Mucosa of rectum (tissue), 2 donors: ENCODE measurements around the gene SERPINF2.
"Not testable (repeated sequence)": the region's sequence is repeated elsewhere in the genome, so short reads cannot be mapped to it uniquely, and the experiment has no call there.

Experiments
- H3K27ac ChIP-seq, 2 donors: one replicate each; pipeline ENCODE4 v1.7.0; 2013; ENCODE audit warnings: inconsistent platforms in 2 of 2, low read depth in 2 of 2, low read length in 2 of 2
- H3K27me3 ChIP-seq, 2 donors: one replicate each; pipeline ENCODE4 v1.7.0; 2013; ENCODE audit warnings: low read length in 2 of 2; ENCODE audit not compliant: control insufficient read depth in 2 of 2, insufficient read depth in 2 of 2
- H3K36me3 ChIP-seq, 2 donors: one replicate each; pipeline ENCODE4 v1.7.0; 2013; ENCODE audit warnings: low read length in 2 of 2; ENCODE audit not compliant: control insufficient read depth in 2 of 2, insufficient read depth in 2 of 2
- H3K4me1 ChIP-seq, 2 donors: one replicate each; pipeline ENCODE4 v1.7.0; 2013; ENCODE audit warnings: low read length in 2 of 2, mild to moderate bottlenecking in 1 of 2; ENCODE audit not compliant: control insufficient read depth in 2 of 2, insufficient read depth in 2 of 2
- H3K4me3 ChIP-seq, 2 donors: one replicate each; pipeline ENCODE4 v1.7.0; 2013; ENCODE audit warnings: low read length in 2 of 2
- H3K9ac ChIP-seq, 2 donors: one replicate each; pipeline ENCODE4 v1.7.0; 2013; ENCODE audit warnings: low read length in 2 of 2, low read depth in 1 of 2, mild to moderate bottlenecking in 1 of 2
- H3K9me3 ChIP-seq, 2 donors: one replicate each; pipeline ENCODE4 v1.7.0; 2013; ENCODE audit warnings: low read length in 2 of 2; ENCODE audit not compliant: control insufficient read depth in 2 of 2
- donor health status: healthy.
- donor health status: Normal muscosa, but diverticular disease.

The SERPINF2 gene

DNA sequence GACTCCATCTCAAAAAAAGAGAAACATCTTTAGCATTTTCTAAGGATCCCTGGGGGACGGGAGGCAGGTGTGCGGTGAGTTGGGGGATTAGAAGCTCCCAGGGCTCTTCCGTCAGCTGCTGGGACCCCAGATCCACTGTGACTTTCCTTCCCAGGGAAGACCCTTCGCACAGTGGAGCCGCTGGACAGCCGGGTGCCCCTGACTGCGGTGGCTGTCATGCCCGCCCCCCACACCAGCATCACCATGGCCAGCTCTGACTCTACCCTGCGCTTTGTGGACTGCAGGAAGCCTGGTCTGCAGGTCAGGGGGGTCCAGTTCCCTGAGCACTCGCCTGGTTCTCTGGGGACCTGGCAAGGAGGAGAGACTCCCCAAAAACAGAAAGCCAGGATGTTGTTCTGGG lies 7.3 kb upstream of the SERPINF2 start:
- Histone ChIP-seq H3K27me3 (no peaks in the 10 kb centered on the region), H3K27ac (no peak overlapping the region), H3K4me3 (no peak overlapping the region), H3K9ac (no peak overlapping the region), H3K9me3 (no peaks in the 10 kb centered on the region), H3K4me1 (peaks cover 6 to 9% of the 10 kb centered on the region in 2 donors), H3K36me3 (peaks cover 23 to 29% of the 10 kb centered on the region in 2 donors)

DNA sequence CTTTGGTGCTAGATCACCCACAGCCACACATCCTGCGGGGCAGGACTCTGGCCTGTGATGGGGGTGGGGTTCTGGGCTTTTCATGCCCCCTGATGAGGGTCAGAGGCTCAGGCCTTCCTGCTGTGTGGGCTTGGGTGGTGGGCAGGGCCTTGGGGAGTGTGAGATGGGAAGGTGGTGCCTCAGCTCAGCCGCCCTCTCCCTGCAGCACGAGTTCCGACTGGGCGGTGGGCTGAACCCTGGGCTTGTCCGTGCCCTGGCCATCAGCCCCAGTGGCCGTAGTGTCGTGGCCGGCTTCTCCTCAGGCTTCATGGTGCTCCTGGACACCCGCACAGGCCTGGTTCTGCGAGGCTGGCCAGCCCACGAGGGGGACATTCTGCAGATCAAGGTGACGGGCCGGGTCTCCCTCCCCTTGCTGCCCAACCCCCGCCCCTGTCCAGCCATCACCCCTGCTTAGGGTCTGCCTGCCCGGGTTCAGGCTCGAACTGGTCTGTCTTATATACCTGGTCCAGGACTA lies 6.8 kb upstream of the SERPINF2 start:
- Histone ChIP-seq H3K27ac (no peak overlapping the region), H3K36me3 (peaks cover 23 to 29% of the 10 kb centered on the region in 2 donors), H3K4me3 (no peak overlapping the region), H3K9ac (no peak overlapping the region), H3K4me1 (peaks cover 2 to 4% of the 10 kb centered on the region in 2 donors), H3K9me3 (no peaks in the 10 kb centered on the region), H3K27me3 (no peaks in the 10 kb centered on the region)

DNA sequence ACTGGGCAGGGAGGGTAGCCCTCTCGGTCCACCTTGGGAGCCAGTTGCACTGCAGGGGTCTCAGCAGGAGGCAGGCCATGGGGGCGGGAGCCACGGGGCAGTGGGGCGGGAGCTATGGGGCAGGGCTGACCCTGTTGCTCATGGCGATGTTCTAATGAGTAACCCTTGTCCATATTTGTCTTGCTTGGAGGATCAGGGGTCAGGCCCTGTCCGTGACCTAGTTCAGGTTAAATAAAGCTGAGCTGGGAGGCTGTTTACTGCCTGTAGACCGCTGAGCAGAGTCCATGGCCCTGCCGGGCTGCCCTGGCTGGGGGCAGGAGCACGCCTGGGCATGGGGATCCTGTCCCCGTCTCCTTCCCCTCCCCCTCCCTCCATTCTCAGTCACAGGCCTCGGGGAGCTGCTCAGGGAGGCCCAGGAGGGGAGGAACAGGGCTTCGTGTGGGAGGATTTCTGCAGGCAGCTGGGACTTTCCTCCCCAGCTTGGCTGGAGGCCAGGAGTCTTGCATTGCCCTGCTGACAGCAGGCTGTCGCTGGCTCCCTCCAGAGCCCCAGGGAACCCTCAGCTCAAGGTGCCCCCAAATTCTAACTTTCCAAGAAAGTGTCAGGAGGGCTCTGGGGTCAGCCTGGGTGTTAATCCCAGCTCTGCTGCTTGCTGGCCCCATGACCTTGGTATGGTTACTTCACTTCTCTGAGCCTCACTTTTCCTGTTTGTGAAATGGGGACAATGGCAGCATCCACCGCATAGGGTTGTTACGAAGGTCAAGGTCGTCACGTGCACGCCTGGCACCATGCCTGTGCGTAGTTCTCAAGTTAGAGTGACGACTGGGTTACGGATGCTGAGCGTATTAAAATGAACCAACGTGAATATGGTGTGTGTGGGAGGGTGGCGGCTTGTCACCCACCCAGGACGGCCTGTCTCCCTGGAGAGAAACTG lies 6.1 kb upstream of the SERPINF2 start:
- H3K9ac ChIP-seq, result no peak overlapping the region
- peaks cover 23 to 27% of the 10 kb centered on the region in 2 donors for H3K36me3 ChIP-seq

DNA sequence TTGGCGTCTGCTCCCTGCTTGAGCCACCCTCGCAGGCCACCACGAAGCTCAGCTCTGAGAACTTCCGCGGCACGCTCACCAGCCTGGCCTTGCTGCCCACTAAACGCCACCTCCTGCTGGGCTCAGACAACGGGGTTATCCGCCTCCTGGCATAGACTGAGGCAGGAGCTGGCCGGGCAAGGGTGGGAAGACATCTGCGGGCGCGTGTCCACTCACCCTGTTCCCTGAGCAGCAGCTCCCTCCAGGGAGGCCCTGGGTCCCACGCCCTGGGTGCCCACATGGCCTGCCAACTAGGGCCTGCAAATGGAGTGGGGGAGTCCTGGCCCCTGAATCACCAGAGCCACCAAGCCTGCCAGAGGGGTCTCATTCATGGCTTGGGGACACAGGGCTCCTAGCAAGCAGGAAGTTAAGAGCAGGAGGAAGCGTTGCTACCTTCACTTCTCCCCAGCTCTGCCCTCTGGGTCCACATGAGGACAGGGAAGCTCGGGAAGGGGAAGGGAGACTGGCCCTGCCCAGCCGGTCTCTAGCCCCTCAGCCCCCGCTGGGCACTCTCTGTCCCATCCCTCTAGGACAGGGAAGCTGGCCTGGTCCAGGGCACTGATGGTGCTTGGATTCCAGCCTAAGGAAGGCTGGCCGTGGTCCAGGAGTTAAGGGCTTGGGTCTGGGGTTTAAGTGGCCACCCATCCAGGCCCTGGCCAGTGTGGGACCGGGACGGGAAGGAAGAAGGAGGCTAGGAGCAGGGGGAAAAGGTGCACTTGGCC lies 5.0 kb upstream of the SERPINF2 start:
- Histone ChIP-seq H3K9me3 (no peaks in the 10 kb centered on the region), H3K27ac (peak overlapping the region in 1 of 2 donors; percentile 4), H3K27me3 (no peaks in the 10 kb centered on the region), H3K9ac (no peak overlapping the region), H3K4me3 (no peak overlapping the region), H3K4me1 (peaks cover 0 to 4% of the 10 kb centered on the region in 2 donors), H3K36me3 (peaks cover 23 to 25% of the 10 kb centered on the region in 2 donors)

More for the DNA sequence above, 6.1 kb upstream of the SERPINF2 start:
- Histone ChIP-seq H3K9me3 (no peaks in the 10 kb centered on the region), H3K27ac (no peak overlapping the region), H3K4me3 (no peak overlapping the region), H3K4me1 (peaks cover 0 to 4% of the 10 kb centered on the region in 2 donors), H3K27me3 (no peaks in the 10 kb centered on the region)

DNA sequence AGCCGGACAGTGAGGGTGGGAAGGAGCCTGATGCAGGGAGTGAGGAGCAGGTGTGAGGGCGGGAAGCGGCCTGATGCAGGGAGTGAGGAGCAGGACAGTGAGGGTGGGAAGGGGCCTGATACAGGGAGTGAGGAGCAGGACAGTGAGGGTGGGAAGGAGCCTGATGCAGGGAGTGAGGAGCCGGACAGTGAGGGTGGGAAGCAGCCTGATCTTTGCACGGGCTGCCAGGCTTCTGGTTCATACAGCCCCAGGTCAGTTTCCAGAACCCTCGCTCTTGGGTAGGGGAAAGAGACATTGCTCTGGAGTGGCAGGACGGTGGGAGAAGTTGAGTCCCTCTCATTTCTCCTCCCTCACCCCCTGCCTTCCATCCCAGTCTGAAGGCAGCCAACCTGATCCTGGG lies 772 bp upstream of the SERPINF2 start:
- H3K9me3 ChIP-seq, H3K4me3 ChIP-seq, H3K27ac ChIP-seq, H3K27me3 ChIP-seq, H3K4me1 ChIP-seq, H3K9ac ChIP-seq, H3K36me3 ChIP-seq: not testable (repeated sequence)

DNA sequence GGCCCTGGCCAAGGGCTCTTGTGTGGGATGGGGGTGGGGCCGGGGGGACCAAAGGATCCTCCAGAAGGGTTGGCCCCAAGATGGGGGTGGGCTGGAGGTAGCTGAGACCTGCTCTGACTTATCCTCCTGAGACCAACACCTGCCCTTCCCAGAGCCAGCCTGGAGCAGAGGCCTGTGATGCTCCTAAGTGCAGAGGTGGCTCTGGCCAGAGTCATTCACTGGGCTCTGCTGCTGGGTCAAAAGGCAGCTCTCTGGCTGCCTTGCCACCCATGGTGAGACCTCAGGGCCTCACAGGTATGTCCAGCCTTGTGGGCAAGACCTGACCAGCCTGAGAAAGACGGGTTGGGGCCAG lies 393 bp downstream of the SERPINF2 start:
- H3K27ac ChIP-seq, result no peak overlapping the region
- peaks cover 0 to 8% of the 10 kb centered on the region in 2 donors for H3K4me1 ChIP-seq
- H3K36me3 ChIP-seq, result no peaks in the 10 kb centered on the region
- H3K4me3 ChIP-seq, result no peak overlapping the region
- H3K9me3 ChIP-seq, result no peaks in the 10 kb centered on the region
- H3K9ac ChIP-seq, result no peak overlapping the region
- no peaks in the 10 kb centered on the region for H3K27me3 ChIP-seq

DNA sequence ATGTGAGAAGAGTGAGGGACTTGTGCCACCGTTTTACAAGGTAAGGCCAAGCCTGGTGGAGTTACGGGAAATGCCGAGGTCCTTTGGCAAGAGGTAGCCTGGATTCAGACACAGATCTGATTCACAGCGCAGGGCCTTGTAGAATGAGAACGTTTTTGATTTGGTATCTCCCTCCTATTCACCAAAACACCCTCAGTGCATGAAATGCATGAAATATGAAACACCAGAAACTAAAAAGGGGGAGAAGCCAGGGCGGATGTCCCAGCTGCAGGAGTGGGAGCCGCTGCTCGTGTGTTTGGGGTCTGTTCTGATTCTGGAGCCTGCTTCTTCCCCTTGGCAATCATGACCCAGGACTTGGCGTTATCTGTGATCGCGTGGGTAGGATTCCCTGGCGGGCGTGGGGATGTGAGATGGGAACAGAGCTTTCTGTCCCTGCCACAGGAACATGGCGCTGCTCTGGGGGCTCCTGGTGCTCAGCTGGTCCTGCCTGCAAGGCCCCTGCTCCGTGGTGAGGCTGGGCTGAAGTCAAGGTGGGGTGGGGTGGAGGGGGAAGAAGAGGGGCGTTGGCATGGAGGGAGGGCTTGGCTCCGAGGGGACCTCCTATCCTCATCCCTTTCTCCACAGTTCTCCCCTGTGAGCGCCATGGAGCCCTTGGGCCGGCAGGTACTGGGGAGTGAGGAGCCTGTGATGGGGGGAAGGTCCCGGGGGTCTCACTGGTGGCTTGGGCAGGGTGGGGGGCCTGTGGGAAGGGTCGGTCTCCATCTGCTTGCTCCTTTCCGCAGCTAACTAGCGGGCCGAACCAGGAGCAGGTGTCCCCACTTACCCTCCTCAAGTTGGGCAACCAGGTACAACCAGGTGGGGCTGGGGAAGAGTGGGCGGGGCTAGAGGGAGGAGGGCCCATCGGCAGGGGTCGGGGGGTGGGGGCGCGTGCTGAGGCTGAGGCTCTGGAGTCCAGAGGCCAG lies 2.2 kb downstream of the SERPINF2 start:
- no peaks in the 10 kb centered on the region for H3K27me3 ChIP-seq
- no peaks in the 10 kb centered on the region for H3K36me3 ChIP-seq
- H3K9ac ChIP-seq, result no peak overlapping the region
- no peak overlapping the region for H3K27ac ChIP-seq
- peaks cover 0 to 8% of the 10 kb centered on the region in 2 donors for H3K4me1 ChIP-seq
- no peaks in the 10 kb centered on the region for H3K9me3 ChIP-seq
- H3K4me3 ChIP-seq, result no peak overlapping the region

DNA sequence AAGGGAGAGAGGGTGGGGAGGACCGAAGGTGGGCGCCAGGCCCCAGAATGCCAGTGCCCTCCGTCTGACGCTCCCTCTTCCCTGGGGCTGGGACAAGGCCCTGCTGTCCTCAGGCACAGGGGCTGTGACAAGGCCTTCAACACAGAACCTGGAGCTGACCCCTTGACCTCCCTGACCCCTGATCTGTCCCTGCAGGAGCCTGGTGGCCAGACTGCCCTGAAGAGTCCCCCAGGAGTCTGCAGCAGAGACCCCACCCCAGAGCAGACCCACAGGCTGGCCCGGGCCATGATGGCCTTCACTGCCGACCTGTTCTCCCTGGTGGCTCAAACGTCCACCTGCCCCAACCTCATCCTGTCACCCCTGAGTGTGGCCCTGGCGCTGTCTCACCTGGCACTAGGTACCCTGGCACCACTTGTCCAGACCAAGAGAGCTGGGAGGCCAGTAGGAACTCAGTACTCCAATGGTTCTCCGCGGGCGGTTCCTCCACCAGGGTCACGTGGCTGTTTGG lies 2.9 kb downstream of the SERPINF2 start:
- H3K27me3 ChIP-seq, result no peaks in the 10 kb centered on the region
- no peaks in the 10 kb centered on the region for H3K9me3 ChIP-seq
- H3K4me1 ChIP-seq, result peaks cover 0 to 8% of the 10 kb centered on the region in 2 donors
- H3K4me3 ChIP-seq, result no peak overlapping the region
- no peak overlapping the region for H3K9ac ChIP-seq
- no peak overlapping the region for H3K27ac ChIP-seq
- no peaks in the 10 kb centered on the region for H3K36me3 ChIP-seq

DNA sequence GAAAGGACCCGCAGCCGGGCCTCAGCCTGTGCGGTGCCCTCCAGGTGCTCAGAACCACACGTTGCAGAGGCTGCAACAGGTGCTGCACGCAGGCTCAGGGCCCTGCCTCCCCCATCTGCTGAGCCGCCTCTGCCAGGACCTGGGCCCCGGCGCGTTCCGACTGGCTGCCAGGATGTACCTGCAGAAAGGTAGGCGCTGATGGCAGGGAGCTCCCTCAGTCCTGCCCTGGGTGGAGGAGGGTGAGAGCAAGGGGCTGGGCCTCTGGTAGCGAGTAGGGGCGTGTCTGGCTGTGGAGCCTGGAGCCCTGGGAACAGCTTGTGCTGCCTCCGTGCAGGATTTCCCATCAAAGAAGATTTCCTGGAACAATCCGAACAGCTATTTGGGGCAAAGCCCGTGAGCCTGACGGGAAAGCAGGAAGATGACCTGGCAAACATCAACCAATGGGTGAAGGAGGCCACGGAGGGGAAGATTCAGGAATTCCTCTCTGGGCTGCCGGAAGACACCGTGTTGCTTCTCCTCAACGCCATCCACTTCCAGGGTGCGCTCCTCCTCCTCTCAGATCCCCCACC lies 4.4 kb downstream of the SERPINF2 start:
- no peaks in the 10 kb centered on the region for H3K27me3 ChIP-seq
- no peak overlapping the region for H3K27ac ChIP-seq
- no peak overlapping the region for H3K4me3 ChIP-seq
- H3K4me1 ChIP-seq, result peaks cover 0 to 12% of the 10 kb centered on the region in 2 donors
- H3K36me3 ChIP-seq, result no peaks in the 10 kb centered on the region
- no peaks in the 10 kb centered on the region for H3K9me3 ChIP-seq
- peak overlapping the region in 1 of 2 donors; percentile 4 for H3K9ac ChIP-seq
